Gastroesophageal sphincter (tissue), 4 donors: Measurements from ENCODE around the gene GLOD4. TPM values are rescaled to one million over a fixed set of nuclear protein-coding genes. Genes with fewer than 3 reads are reported as not detected.

Experiments
- ATAC-seq: fragments of 150-250 bp; one replicate; pipeline ENCODE4 v1.9.1; 2016; ENCODE audit warnings: mild to moderate bottlenecking, moderate library complexity
- H3K27ac ChIP-seq, 4 donors: fragments of 200-600 bp; sonication (generic) in 3 of 4; 1 replicate in 3 of 4; 2 replicates in 1 of 4; pipeline ENCODE4 v1.5.1; 2016 to 2019
- H3K27me3 ChIP-seq: fragments of 200-600 bp; sonication (generic); one replicate; pipeline ENCODE4 v1.5.1; 2019
- H3K36me3 ChIP-seq, 2 donors: fragments of 200-600 bp; sonication (generic); one replicate each; pipeline ENCODE4 v1.5.1; 2019; ENCODE audit warnings: control low read depth in 1 of 2
- H3K4me1 ChIP-seq, 3 donors: fragments of 200-600 bp; sonication (generic); 1 replicate in 2 of 3; 2 replicates in 1 of 3; pipeline ENCODE4 v1.5.1; 2016 to 2019; ENCODE audit warnings: control low read depth in 2 of 3
- H3K4me3 ChIP-seq, 2 donors: fragments of 200-600 bp; sonication (generic); one replicate each; pipeline ENCODE4 v1.5.1; 2019; ENCODE audit warnings: mild to moderate bottlenecking in 1 of 2, moderate library complexity in 1 of 2
- H3K9me3 ChIP-seq, 3 donors: fragments of 200-600 bp; sonication (generic); one replicate each; pipeline ENCODE4 v1.5.1; 2017 to 2019; ENCODE audit warnings: control low read depth in 2 of 3
- EP300 ChIP-seq: sonication (generic); formaldehyde crosslinking; IDR thresholded peaks from one replicate; pipeline ENCODE4 v1.6.1; 2017; ENCODE audit warnings: antibody characterized with exemption, mild to moderate bottlenecking
- POLR2A ChIP-seq, 2 donors: fragments of 450-650 bp; IDR thresholded peaks; one replicate each; pipeline ENCODE4 v1.6.1; 2017; ENCODE audit warnings: antibody characterized with exemption in 2 of 2, mild to moderate bottlenecking in 2 of 2, moderate library complexity in 1 of 2
- POLR2AphosphoS5 ChIP-seq: sonication (generic); formaldehyde crosslinking; IDR thresholded peaks from one replicate; pipeline ENCODE4 v1.6.1; 2017; ENCODE audit warnings: antibody characterized with exemption
- WGBS, 2 donors: methylation state at CpG; one replicate each; pipeline ENCODE4 v1.1.5; 2018; ENCODE audit warnings: low coverage in 1 of 2; 5-methylcytosine and 5-hydroxymethylcytosine counted together
- total RNA-seq, 4 donors: library from RNA; depleted of rRNA; stranded (reverse); fragments of >200 nt; gene quantifications; one replicate each; pipeline ENCODE4 v1.1.0, GENCODE V29; 2016
- TF ChIP-seq, protein P1 (sequence below), 4 experiments: fragments of 200-600 bp in 2 of 4; fragments of 450-650 bp in 2 of 4; sonication (generic) in 1 of 4; IDR thresholded peaks; one replicate each; pipeline ENCODE4 v1.5.1; 2017 to 2019; ENCODE audit warnings: antibody characterized with exemption in 4 of 4, mild to moderate bottlenecking in 2 of 4, moderate library complexity in 2 of 4

Gene GLOD4
- total RNA-seq, 4 donors from 2014 or later: 52.5 to 119 (median 99.3) TPM

DNA sequence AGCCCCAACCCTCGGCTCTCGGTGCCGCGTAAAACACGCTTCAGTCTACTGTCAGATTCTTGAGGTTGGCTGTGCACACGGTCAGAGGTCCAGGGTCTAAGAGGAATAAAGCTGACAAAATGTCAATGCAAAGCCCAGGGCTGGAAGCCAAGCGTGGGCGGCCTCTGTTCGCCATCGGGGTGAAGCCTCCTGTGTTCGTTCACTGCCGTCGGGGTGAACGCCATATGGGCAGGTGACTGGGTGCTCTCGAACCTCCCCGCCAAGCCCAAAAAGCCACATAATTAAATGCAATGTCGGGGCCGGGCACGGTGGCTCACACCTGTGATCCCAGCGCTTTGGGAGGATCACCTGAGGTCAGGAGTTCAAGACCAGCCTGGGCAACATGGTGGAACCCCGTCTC lies 44.7 kb upstream of the GLOD4 start:
- ATAC-seq: no peak
- peaks cover 0 to 37% of the 10 kb centered on the region in 2 donors for H3K36me3 ChIP-seq
- no peak overlapping the region for H3K27ac ChIP-seq
- no peaks in the 10 kb centered on the region for H3K9me3 ChIP-seq
- no peaks in the 10 kb centered on the region for H3K4me1 ChIP-seq
- H3K27me3 ChIP-seq: no peaks in the 10 kb centered on the region
- 87% methylated on average over 3 of the region's 21 CpGs; no CpG with 5 or more reads in 1 of the 2 donors for WGBS, 2 donors
- H3K4me3 ChIP-seq: no peak overlapping the region
- no peak for TF ChIP-seq EP300
- TF ChIP-seq, protein P1, sequence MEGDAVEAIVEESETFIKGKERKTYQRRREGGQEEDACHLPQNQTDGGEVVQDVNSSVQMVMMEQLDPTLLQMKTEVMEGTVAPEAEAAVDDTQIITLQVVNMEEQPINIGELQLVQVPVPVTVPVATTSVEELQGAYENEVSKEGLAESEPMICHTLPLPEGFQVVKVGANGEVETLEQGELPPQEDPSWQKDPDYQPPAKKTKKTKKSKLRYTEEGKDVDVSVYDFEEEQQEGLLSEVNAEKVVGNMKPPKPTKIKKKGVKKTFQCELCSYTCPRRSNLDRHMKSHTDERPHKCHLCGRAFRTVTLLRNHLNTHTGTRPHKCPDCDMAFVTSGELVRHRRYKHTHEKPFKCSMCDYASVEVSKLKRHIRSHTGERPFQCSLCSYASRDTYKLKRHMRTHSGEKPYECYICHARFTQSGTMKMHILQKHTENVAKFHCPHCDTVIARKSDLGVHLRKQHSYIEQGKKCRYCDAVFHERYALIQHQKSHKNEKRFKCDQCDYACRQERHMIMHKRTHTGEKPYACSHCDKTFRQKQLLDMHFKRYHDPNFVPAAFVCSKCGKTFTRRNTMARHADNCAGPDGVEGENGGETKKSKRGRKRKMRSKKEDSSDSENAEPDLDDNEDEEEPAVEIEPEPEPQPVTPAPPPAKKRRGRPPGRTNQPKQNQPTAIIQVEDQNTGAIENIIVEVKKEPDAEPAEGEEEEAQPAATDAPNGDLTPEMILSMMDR (IDR thresholded peaks at IDR 0.05): no peak
- no peak for TF ChIP-seq POLR2A (IDR thresholded peaks at IDR 0.05)
- TF ChIP-seq POLR2AphosphoS5: no peak

DNA sequence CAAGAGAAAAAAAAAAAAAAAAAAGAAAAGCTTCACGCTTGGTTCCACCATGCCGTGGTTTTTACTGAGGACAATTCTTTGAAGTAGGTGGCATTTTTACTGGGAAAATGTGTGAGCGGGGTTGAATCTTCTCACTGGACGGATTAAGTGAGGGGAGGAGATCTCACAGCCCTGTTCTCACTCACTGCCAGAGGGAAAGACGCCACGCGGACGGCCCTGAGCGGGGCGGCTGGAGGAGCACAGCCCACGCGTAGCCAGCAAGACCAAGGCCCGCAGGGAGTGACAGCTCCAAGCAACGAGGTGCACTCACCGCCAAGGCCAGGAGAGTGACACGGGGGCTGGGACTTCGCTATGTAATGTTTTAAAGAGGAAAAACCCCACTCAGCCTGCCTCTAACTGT lies 43.1 kb upstream of the GLOD4 start:
- H3K9me3 ChIP-seq: no peaks in the 10 kb centered on the region
- no peaks in the 10 kb centered on the region for H3K27me3 ChIP-seq
- peaks cover 0 to 39% of the 10 kb centered on the region in 2 donors for H3K36me3 ChIP-seq
- TF ChIP-seq POLR2AphosphoS5: no peak
- no peak for TF ChIP-seq EP300
- TF ChIP-seq, protein P1 (IDR thresholded peaks at IDR 0.05): no peak
- no peak for TF ChIP-seq POLR2A (IDR thresholded peaks at IDR 0.05)
- 64 to 67% methylated on average over 2 to 7 of the region's 17 CpGs for WGBS, 2 donors
- no peak for ATAC-seq
- no peak overlapping the region for H3K27ac ChIP-seq
- H3K4me3 ChIP-seq: no peak overlapping the region
- H3K4me1 ChIP-seq: no peaks in the 10 kb centered on the region

DNA sequence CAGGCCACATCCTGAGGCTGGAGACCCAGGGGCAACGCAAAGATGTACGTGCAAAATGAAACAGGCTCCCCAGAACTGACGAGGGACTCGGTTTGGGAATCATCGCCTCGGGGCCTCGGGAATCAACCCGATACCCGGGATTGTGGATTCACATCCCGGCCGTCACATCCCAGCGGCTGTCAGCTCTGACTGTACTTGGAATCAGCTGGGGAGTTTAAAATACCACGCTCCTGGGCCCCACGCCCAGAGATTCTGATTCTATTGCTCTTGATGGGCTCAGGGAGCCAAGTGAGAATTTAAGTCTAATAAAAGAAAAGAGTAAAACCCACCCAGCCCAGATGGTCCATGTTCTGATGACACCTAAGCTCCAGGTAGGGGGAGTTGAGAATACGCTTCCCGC lies 42.3 kb upstream of the GLOD4 start:
- Histone ChIP-seq H3K27ac (peak overlapping the region in 1 of 4 donors; percentile 48), H3K4me3 (no peak overlapping the region), H3K4me1 (no peaks in the 10 kb centered on the region), H3K36me3 (peaks cover 0 to 47% of the 10 kb centered on the region in 2 donors), H3K27me3 (no peaks in the 10 kb centered on the region), H3K9me3 (no peaks in the 10 kb centered on the region)
- TF ChIP-seq POLR2AphosphoS5 (no peak), POLR2A (IDR thresholded peaks at IDR 0.05) (no peak), EP300 (no peak)
- TF ChIP-seq, protein P1 (IDR thresholded peaks at IDR 0.05): no peak
- ATAC-seq: peak; percentile 43
- WGBS, 2 donors: 100% methylated on average over 2 of the region's 16 CpGs; no CpG with 5 or more reads in 1 of the 2 donors

DNA sequence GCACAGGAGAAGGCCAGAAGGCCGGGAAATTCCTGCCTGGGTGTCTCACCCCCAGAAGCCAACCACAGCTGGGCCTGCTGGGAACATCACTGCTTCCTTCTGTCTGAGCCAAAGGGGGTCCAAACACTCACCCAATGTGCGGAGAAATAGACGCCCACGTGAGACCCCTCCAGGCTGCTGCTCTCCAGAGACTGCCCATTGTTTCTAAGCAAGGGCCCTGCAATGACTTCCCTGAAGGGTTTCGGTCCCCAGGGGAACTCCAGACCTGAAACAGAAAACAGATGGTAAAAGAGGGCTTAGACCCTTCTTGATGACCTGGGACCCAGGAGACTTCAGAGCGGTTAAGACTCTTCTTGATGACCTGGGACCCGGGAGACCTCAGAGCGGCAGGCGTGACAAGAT lies 41.4 kb upstream of the GLOD4 start:
- WGBS, 2 donors: 72 to 95% methylated on average over 3 to 4 of the region's 9 CpGs
- no peak for ATAC-seq
- no peak for TF ChIP-seq POLR2A (IDR thresholded peaks at IDR 0.05)

DNA sequence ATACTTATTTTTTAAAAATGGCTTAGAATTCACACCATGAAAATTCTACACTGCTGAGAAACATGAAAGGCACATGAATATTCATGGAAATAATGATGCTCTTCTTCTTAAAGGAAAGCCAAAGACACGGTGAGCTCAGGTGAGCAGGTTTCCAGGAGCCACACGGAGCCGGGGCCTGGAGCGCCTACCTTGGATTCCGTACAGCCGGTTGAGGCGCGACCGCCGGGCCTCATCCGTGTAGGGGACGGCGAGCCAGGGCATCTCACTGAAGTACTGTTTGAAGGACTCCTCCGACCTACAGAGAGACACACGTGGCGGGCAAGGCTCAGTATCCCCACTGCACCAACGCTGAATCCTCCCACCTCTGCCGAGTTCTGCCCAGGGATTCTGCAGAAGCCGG lies 37.2 kb upstream of the GLOD4 start:
- Histone ChIP-seq H3K4me3 (no peak overlapping the region), H3K9me3 (no peaks in the 10 kb centered on the region), H3K27me3 (no peaks in the 10 kb centered on the region), H3K4me1 (no peaks in the 10 kb centered on the region), H3K36me3 (peaks cover 0 to 79% of the 10 kb centered on the region in 2 donors), H3K27ac (no peak overlapping the region)
- no peak for ATAC-seq
- TF ChIP-seq EP300: no peak
- TF ChIP-seq, protein P1 (IDR thresholded peaks at IDR 0.05): no peak
- no peak for TF ChIP-seq POLR2A (IDR thresholded peaks at IDR 0.05)
- no peak for TF ChIP-seq POLR2AphosphoS5
- 80% methylated on average over 1 of the region's 19 CpGs; no CpG with 5 or more reads in 1 of the 2 donors for WGBS, 2 donors

More for the DNA sequence above, 41.4 kb upstream of the GLOD4 start:
- Histone ChIP-seq H3K36me3 (peaks cover 0 to 56% of the 10 kb centered on the region in 2 donors), H3K27me3 (no peaks in the 10 kb centered on the region), H3K27ac (no peak overlapping the region), H3K9me3 (no peaks in the 10 kb centered on the region), H3K4me3 (no peak overlapping the region), H3K4me1 (no peaks in the 10 kb centered on the region)
